H1 (cell line): Measurements from ENCODE around the gene POU6F2. TPM values are rescaled to one million over a fixed set of nuclear protein-coding genes. Genes with fewer than 3 reads are reported as not detected.

Experiments
- CTCF ChIA-PET: fragments of 300-600 bp; sonication (Branson Sonifier 250); formaldehyde crosslinking; loops from one replicate; lab custom pipeline; 2021; ENCODE audit not compliant: partially characterized antibody; lab: Charles Lee
- POLR2A ChIA-PET: fragments of 300-600 bp; sonication (Branson Sonifier 250); formaldehyde crosslinking; loops from one replicate; lab custom pipeline; 2021; ENCODE audit warnings: inconsistent platforms; ENCODE audit not compliant: partially characterized antibody; lab: Charles Lee
- DNase-seq, 2 experiments: peaks; one replicate each; pipeline versions ENCODE4 v3.0.0 to v3.0.0-alpha.2; 2010 to 2022; ENCODE audit warnings: low spot score in 2 of 2, low read depth in 1 of 2, mixed read lengths in 1 of 2
- FAIRE-seq: peaks from 2 replicates; lab custom pipeline; 2011; peaks lifted over from hg19 to GRCh38; lab: Jason Lieb, UNC
- H2AFZ ChIP-seq: 2 replicates; pipeline ENCODE4 v1.8.1; 2012; ENCODE audit warnings: low read length, inconsistent platforms
- H2AK5ac ChIP-seq: 2 replicates; pipeline ENCODE4 v1.6.1; 2013; ENCODE audit warnings: low read depth, low read length
- H2BK120ac ChIP-seq: replicated peaks from 2 replicates; pipeline ENCODE3; 2013; ENCODE audit warnings: low read depth, low read length, inconsistent platforms
- H2BK12ac ChIP-seq: 2 replicates; pipeline ENCODE4 v1.6.1; 2013; ENCODE audit warnings: low read depth, low read length
- H2BK15ac ChIP-seq: 2 replicates; pipeline ENCODE4 v1.6.1; 2013; ENCODE audit warnings: low read length
- H2BK20ac ChIP-seq: 2 replicates; pipeline ENCODE4 v1.6.1; 2013; ENCODE audit warnings: low read length
- H2BK5ac ChIP-seq: 2 replicates; pipeline ENCODE4 v1.6.1; 2013; ENCODE audit warnings: low read depth, low read length
- H3K14ac ChIP-seq: 2 replicates; pipeline ENCODE4 v1.6.1; 2013; ENCODE audit warnings: inconsistent platforms; ENCODE audit not compliant: insufficient read length
- H3K18ac ChIP-seq: 2 replicates; pipeline ENCODE4 v1.6.1; 2013; ENCODE audit warnings: low read length; ENCODE audit errors: extremely low read depth
- H3K23ac ChIP-seq: 2 replicates; pipeline ENCODE4 v1.6.1; 2013; ENCODE audit warnings: inconsistent platforms; ENCODE audit not compliant: insufficient read length
- H3K23me2 ChIP-seq: 2 replicates; pipeline ENCODE4 v1.6.1; 2013; ENCODE audit warnings: low read depth, low read length
- H3K27ac ChIP-seq: 2 replicates; pipeline ENCODE4 v1.6.1; 2011; ENCODE audit warnings: low read depth, low read length, inconsistent platforms
- H3K27me3 ChIP-seq, 4 experiments: replicated peaks in 1 of 4; 1 replicate in 1 of 4; 2 replicates in 3 of 4; pipeline versions ENCODE4 v1.6.1 to v1.8.1; 2011 to 2013; ENCODE audit warnings: low read length in 3 of 4, mild to moderate bottlenecking in 3 of 4, inconsistent platforms in 2 of 4, mixed read lengths in 2 of 4, moderate library complexity in 1 of 4; ENCODE audit not compliant: control insufficient read depth in 3 of 4, insufficient read depth in 3 of 4; ENCODE audit errors: extremely low read depth in 1 of 4
- H3K36me3 ChIP-seq, 4 experiments: 2 replicates each; pipeline versions ENCODE4 v1.6.1 to v1.8.1; 2011 to 2013; ENCODE audit warnings: mild to moderate bottlenecking in 4 of 4, low read length in 3 of 4, moderate library complexity in 2 of 4, control low read depth in 1 of 4, inconsistent platforms in 1 of 4; ENCODE audit not compliant: insufficient read depth in 4 of 4, control insufficient read depth in 2 of 4
- H3K4ac ChIP-seq: replicated peaks from 2 replicates; pipeline ENCODE3; 2013; ENCODE audit warnings: low read length, low read depth, mixed read lengths, inconsistent platforms; ENCODE audit not compliant: insufficient read length
- H3K4me1 ChIP-seq, 4 experiments: replicated peaks in 1 of 4; 1 replicate in 1 of 4; 2 replicates in 3 of 4; pipeline versions ENCODE4 v1.6.1 to v1.8.1; 2011 to 2013; ENCODE audit warnings: low read length in 3 of 4, inconsistent platforms in 2 of 4, mixed read lengths in 1 of 4; ENCODE audit not compliant: insufficient read depth in 4 of 4, control insufficient read depth in 3 of 4
- H3K4me2 ChIP-seq, 2 experiments: 2 replicates each; pipeline versions ENCODE4 v1.6.1 to v1.8.1; 2011 to 2013; ENCODE audit warnings: low read depth in 2 of 2, low read length in 2 of 2, control low read depth in 1 of 2, inconsistent platforms in 1 of 2, mild to moderate bottlenecking in 1 of 2; ENCODE audit not compliant: insufficient read depth in 1 of 2
- H3K4me3 ChIP-seq, 4 experiments: fragments of 200-600, 300-600 bp in 1 of 4; sonication (generic), shearing (Covaris generic), sonication (Bioruptor Twin) in 1 of 4; 2 replicates each; pipeline versions ENCODE4 v1.5.1 to v1.8.1; 2011 to 2016; ENCODE audit warnings: low read length in 4 of 4, low read depth in 3 of 4, control low read depth in 2 of 4, inconsistent platforms in 2 of 4, mild to moderate bottlenecking in 2 of 4, mixed read lengths in 1 of 4, moderate library complexity in 1 of 4; ENCODE audit not compliant: insufficient read depth in 2 of 4; ENCODE audit errors: extremely low read depth in 1 of 4
- H3K56ac ChIP-seq: replicated peaks from 2 replicates; pipeline ENCODE3; 2013; ENCODE audit warnings: low read depth, mild to moderate bottlenecking, mixed read lengths, low read length, inconsistent platforms; ENCODE audit not compliant: insufficient read length
- H3K79me1 ChIP-seq: 2 replicates; pipeline ENCODE4 v1.6.1; 2013; ENCODE audit warnings: low read depth, low read length, control low read depth
- H3K79me2 ChIP-seq, 2 experiments: 2 replicates each; pipeline versions ENCODE4 v1.6.1 to v1.8.1; 2012 to 2013; ENCODE audit warnings: low read length in 2 of 2, mild to moderate bottlenecking in 2 of 2, inconsistent platforms in 1 of 2; ENCODE audit not compliant: insufficient read depth in 2 of 2, control insufficient read depth in 1 of 2
- H3K9ac ChIP-seq, 4 experiments: replicated peaks in 1 of 4; 1 replicate in 1 of 4; 2 replicates in 3 of 4; pipeline versions ENCODE4 v1.6.1 to v1.8.1; 2011 to 2013; ENCODE audit warnings: low read depth in 3 of 4, low read length in 3 of 4, control low read depth in 2 of 4, mild to moderate bottlenecking in 2 of 4, moderate library complexity in 2 of 4, inconsistent platforms in 1 of 4; ENCODE audit errors: extremely low read depth in 1 of 4
- H3K9me3 ChIP-seq, 2 experiments: 2 replicates each; pipeline versions ENCODE4 v1.6.1 to v1.8.1; 2012 to 2013; ENCODE audit warnings: mild to moderate bottlenecking in 2 of 2, moderate library complexity in 2 of 2, control low read depth in 1 of 2, inconsistent platforms in 1 of 2, low read depth in 1 of 2, low read length in 1 of 2, mixed read lengths in 1 of 2; ENCODE audit not compliant: insufficient read depth in 2 of 2
- H4K20me1 ChIP-seq, 2 experiments: replicated peaks in 1 of 2; 2 replicates each; pipeline versions ENCODE3 to v1.8.1; 2011 to 2013; ENCODE audit warnings: inconsistent platforms in 2 of 2, low read length in 2 of 2, mild to moderate bottlenecking in 1 of 2; ENCODE audit not compliant: insufficient read depth in 2 of 2, control insufficient read depth in 1 of 2
- H4K5ac ChIP-seq: 2 replicates; pipeline ENCODE4 v1.6.1; 2013; ENCODE audit warnings: low read length, low read depth, mixed read lengths, inconsistent platforms; ENCODE audit not compliant: insufficient read length
- H4K8ac ChIP-seq: 2 replicates; pipeline ENCODE4 v1.8.0; 2013; ENCODE audit warnings: mild to moderate bottlenecking, moderate library complexity, low read length, inconsistent platforms; ENCODE audit not compliant: insufficient read depth; ENCODE audit errors: extremely low read depth
- H4K91ac ChIP-seq: replicated peaks from 2 replicates; pipeline ENCODE3; 2013; ENCODE audit warnings: low read length, mixed read lengths, inconsistent platforms; ENCODE audit not compliant: insufficient read length
- NRF1 ChIP-seq: IDR thresholded peaks from 2 replicates; pipeline ENCODE4 v1.6.1; 2011; ENCODE audit warnings: mild to moderate bottlenecking, low read depth, low read length, improper control_type of control experiment
- SUZ12 ChIP-seq: fragments of 200-600 bp; sonication (generic); IDR thresholded peaks from 2 replicates; pipeline ENCODE4 v1.6.1; 2012; ENCODE audit warnings: mild to moderate bottlenecking, inconsistent platforms, low read length, moderate library complexity, mixed read lengths
- WGBS, 2 experiments: shearing (Covaris generic) in 1 of 2; methylation state at CpG; one replicate each; pipeline versions ENCODE4 v1.1.6 to v1.1.7; 2013 to 2015; ENCODE audit warnings: low lambda C conversion rate in 2 of 2, mixed read lengths in 2 of 2, inconsistent platforms in 1 of 2, low coverage in 1 of 2, missing lambda C conversion rate in 1 of 2; ENCODE audit not compliant: insufficient replicate concordance in 2 of 2, insufficient coverage in 1 of 2, insufficient read length in 1 of 2; ENCODE audit errors: extremely low coverage in 1 of 2, missing lambda C conversion rate in 1 of 2; 5-methylcytosine and 5-hydroxymethylcytosine counted together
- polyA plus RNA-seq, 7 experiments: library from polyadenylated mRNA; depleted of rRNA in 3 of 7; stranded (reverse) in 5 of 7; unstranded in 2 of 7; fragments of >200 nt in 5 of 7; fragments of 200-250 nt in 2 of 7; gene quantifications; 1 replicate in 5 of 7; 2 replicates in 1 of 7; 4 replicates in 1 of 7; pipeline versions ENCODE4 v1.2.1 to v1.2.3, GENCODE V29; 2011 to 2013; ENCODE audit warnings: missing spikeins in 2 of 7, mixed read lengths in 2 of 7
- total RNA-seq: library from RNA; stranded (reverse); fragmentation: NEBNext Ultra II Directional; extraction: Animal tissue kit (Norgen Biotek cat#: 25700); gene quantifications from 2 replicates; pipeline ENCODE4 v1.2.1, GENCODE V29; 2021

The POU6F2 gene
- total and polyA plus RNA-seq, 2 of the 8 experiments (the other 6 are each of a cell fraction or from before 2014, with no cell fraction given) = 1.1 to 2.0 TPM

DNA sequence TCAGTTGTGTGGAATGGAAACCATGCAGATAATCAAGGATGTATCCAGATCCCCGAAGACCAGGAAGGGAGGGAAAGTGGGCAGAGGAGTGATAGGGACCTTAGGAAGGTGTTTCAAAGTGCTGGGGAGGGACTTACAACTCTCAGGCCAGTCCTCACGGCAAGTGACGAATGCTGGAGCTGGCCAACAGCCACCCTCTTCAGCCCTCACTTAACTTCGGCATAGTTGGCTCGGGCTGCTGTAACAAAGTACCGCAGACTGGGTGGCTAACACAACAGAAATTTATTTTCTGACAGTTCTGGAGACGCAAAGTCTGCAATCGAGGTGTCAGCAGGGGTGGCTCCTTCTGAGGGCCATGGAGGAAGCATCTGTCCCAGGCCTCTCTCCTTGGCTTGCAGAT is 322.6 kb downstream of the POU6F2 start:
- Histone ChIP-seq H3K27ac (no peak overlapping the region), H4K5ac (no peak overlapping the region), H3K4me3 (no peak overlapping the region), H3K36me3 (no peaks in the 10 kb centered on the region), H3K23ac (no peak overlapping the region), H2BK5ac (no peak overlapping the region), H3K18ac (no peak overlapping the region), H2BK12ac (no peak overlapping the region), H2BK15ac (no peak overlapping the region), H2AFZ (no peak overlapping the region), H4K91ac (no peak overlapping the region), H3K27me3 (no peaks in the 10 kb centered on the region), H2BK20ac (no peak overlapping the region), H3K9me3 (no peaks in the 10 kb centered on the region), H3K79me2 (no peaks in the 10 kb centered on the region), H3K4me2 (no peak overlapping the region), H3K23me2 (no peaks in the 10 kb centered on the region), H3K56ac (no peak overlapping the region), H3K9ac (no peak overlapping the region), H3K4me1 (no peaks in the 10 kb centered on the region), H2AK5ac (no peak overlapping the region), H3K79me1 (no peaks in the 10 kb centered on the region), H3K4ac (no peak overlapping the region), H3K14ac (no peak overlapping the region), H2BK120ac (no peak overlapping the region), H4K8ac (no peak overlapping the region), H4K20me1 (peaks cover 0 to 1% of the 10 kb centered on the region in 2 experiments)
- ChIA-PET POLR2A (no interaction called here), CTCF (no interaction called here)
- no peak for DNase-seq
- 93% methylated on average over 8 of the region's 8 CpGs; no CpG with 5 or more reads in 1 of the 2 experiments for WGBS, 2 experiments
- FAIRE-seq = no peak
- TF ChIP-seq NRF1 (no peak), SUZ12 (no peak)
